Nucleus accumbens (tissue), 56 donors: ENCODE data around the gene AGO1.
"Not testable (repeated sequence)": the region's sequence is repeated elsewhere in the genome, so short reads cannot be mapped to it uniquely, and the experiment has no call there.

Experiments used
- DNase-seq, 56 donors: peaks; one replicate each; lab custom pipeline; 2025; lab: John Stamatoyannopoulos, UW

AGO1 gene

GRCh38 chr1:35866991-35867390 is 16.0 kb upstream of the AGO1 start:
- DNase-seq, result no peak

DNA sequence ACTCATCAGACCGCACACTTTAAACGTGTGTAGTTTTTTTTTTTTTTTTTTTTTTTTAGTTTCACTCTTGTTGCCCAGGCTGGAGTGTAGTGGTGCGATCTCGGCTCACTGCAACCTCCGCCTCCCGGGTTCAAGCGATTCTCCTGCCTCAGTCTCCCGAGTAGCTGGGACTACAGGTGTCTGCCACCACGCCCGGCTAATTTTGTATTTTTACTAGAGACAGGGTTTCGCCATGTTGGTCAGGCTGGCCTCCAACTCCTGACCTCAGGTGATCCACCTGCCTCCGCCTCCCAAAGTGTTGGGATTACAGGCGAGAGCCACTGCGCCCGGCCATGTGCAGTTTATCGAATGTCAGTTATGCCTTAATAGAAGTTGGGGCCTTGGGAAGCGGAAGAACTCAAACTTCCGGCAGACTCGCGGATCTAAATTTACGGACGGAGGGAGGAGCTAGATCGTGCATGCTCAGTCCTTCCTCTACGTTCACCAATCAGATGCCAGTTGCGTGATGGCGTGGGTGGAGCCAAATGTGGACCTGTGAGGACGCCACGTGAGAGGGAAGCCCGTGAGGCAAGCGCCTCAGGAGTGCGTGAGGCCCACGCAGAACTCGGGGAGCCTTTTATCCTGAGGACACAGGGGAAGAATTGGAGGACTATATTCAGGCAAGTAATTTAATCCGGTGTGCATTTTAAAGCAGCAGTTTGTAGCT is 13.6 kb upstream of the AGO1 start:
- not testable (repeated sequence) for DNase-seq

GRCh38 chr1:35870651-35871309 is 12.2 kb upstream of the AGO1 start:
- no peak for DNase-seq

GRCh38 chr1:35873243-35873750 is 9.7 kb upstream of the AGO1 start:
- no peak for DNase-seq

GRCh38 chr1:35874115-35874514 is 8.9 kb upstream of the AGO1 start:
- DNase-seq, result not testable (repeated sequence)

DNA sequence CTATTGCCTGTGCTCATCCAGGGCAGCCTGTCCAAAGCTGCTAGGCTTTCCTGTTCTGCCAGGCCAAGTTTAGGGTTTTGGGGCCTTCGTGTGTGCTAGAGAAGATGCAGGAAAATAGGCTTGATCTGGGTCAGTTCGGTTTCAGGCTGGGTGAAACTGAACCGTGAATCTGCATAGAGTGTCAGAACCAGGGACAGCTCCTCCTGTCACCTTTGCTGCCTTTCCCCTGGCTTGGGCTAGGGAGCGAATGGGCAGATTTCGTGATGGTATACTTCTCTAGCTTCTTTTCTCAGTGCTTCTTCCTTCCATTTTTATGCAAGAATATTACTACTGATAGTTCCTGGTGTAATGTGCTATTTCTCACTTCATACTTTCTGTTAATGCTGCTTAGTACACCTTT is 6.0 kb upstream of the AGO1 start:
- DNase-seq, result no peak

GRCh38 chr1:35881850-35882273 is 1.1 kb upstream of the AGO1 start:
- DNase-seq, result no peak

- DNase-seq, result no peak
Observed at GRCh38 chr1:35882586-35882944, 444 bp upstream of the AGO1 start.

DNA sequence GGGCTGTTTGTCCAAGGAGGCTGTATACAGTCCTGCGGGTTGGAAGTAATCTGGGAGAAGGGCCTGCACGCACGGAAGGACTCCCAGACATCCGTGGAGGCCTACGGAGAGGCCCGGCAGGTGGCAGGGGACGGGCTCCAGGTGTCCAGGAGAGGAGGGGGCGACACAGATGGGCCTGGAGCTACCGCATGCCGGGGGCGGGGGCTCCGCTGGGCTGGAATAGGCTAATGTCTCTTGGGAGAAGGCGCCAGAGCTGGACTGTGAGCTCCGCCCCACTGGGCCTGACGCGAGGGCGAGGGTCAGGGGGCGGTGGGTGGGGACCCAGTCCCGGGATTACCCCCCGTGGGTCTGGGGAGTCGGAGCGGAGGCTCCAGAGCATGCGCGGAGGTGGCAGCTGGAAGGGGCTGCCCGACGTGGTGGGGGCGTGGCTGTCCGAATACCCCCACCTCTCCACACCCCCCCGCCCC is 659 bp downstream of the AGO1 start:
- DNase-seq, result peak in 42 of 56 donors; percentile 5 to 70 (median 36)

DNA sequence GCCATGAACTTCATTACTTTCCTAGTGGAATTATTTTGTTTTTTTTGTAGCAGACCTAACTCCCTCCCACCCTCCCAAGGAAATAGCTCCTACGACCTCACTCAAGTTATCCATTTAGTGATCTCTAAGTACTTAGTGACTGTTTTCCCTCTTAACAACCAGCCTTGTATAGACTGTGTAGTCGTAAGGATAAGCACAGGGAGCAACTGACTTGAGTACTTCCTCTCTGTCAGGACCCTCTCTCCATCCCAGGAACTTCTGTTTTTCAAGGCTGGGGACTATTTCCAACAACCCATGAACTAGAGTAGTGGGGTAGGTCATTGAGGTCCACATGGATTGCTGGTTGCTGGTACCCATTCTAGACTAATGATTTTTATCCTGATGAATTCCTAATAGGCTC is 1.9 kb downstream of the AGO1 start:
- DNase-seq, result no peak

GRCh38 chr1:35885961-35886558 is 3.1 kb downstream of the AGO1 start:
- peak in 8 of 56 donors; percentile 8 to 22 (median 14) for DNase-seq

DNA sequence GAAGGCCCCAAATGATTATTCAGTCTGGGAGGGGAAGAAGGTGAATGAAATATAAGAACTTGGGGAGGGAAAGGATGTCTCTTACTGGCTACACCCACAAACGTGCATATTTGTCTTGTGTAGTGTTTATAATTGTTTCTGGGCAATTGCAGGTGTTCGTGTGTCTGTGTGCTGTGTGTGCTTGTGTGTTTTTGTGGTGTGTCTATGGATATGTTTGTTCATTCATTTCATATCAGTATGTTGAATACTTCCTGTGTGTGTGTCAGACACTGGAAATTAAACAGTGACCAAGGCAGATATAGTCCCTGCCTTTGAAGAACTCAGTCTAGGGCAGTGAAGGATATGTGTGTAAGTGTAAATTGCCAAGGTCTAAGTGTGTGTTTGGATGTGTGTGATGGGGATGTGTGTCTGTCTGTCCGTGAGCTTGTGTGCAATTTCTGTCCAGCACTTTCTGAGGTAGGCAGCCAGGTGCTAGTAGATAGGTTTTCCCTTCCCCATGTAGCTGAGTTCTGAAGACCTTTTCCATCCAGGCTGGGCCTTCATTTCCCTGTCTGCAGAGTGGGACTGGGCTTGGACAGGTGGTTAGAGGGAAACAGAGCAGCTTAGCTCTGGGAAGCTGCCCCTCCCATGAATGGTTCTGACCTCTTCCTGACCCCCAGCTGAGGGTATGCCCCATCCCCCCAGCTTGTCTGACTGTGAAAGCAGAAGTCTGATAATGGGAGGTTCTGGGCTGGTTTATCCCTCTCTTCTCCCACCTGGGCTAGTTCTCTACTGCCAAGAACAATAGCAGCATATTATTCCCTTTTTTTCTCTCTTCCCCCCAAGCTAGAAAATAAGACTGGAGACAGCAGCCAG is 3.8 kb downstream of the AGO1 start:
- no peak for DNase-seq

GRCh38 chr1:35887508-35887907 is 4.5 kb downstream of the AGO1 start:
- no peak for DNase-seq

- no peak for DNase-seq
Observed at GRCh38 chr1:35888255-35888654, 5.2 kb downstream of the AGO1 start.

DNA sequence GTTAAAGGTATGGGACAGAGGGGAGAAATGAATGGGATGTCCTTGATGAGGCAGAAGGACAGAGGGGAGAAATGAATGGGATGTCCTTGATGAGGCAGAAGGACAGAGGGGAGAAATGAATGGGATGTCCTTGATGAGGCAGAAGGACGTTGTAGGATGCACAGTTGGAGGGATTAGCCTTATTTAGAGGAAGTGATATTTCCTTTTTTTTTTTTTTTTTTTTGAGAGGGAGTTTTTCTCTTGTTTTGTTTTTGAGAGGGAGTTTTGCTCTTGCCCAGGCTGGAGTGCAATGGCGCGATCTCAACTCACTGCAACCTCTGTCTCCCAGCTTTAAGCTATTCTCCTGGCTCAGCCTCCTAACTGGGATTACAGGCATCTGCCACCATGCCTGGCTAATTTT is 6.0 kb downstream of the AGO1 start:
- DNase-seq, result not testable (repeated sequence)

GRCh38 chr1:35893051-35893879 is 10.3 kb downstream of the AGO1 start:
- no peak for DNase-seq

- peak in 6 of 56 donors; percentile 1 to 33 (median 10) for DNase-seq
Observed at GRCh38 chr1:35894183-35894582, 11.2 kb downstream of the AGO1 start.

DNA sequence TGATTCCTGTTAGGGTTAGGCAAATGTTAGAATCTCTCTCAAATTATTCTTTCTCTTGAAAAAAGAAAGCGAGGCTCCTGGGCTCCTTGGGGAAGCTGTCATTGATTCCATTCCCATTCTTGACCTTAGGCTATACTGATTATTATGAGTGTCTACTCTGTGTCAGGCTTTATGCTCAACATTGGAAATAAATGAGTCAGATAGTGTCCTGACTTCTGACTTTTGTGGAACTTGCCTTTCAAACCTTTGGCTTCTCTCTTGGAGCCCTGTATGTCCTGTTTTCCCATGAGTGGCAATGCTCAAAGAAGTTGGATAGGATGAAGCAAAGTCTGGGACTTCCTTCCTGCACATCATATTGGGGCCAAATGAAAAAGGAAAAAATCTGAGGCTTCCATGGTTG is 11.6 kb downstream of the AGO1 start:
- no peak for DNase-seq

GRCh38 chr1:35899941-35900340 is 16.9 kb downstream of the AGO1 start:
- no peak for DNase-seq

DNA sequence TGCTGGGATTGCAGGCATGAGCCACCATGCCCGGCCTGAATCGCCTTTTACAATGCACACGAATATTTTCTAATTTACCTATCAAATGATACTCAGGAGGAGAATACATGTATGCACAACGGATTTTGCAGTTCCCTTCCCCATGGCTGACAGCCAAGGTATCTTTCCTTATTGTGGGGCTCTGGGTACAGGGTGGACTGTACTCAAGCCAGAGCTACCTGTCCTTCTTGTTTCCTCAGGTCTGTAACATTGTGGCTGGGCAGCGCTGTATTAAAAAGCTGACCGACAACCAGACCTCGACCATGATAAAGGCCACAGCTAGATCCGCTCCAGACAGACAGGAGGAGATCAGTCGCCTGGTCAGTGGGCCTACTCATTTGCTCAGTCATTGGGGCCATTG is 18.2 kb downstream of the AGO1 start:
- DNase-seq, result no peak
